Astrocyte of the cerebellum (primary cell): ENCODE data around the gene VPS54.

Experiments used
- DNase-seq: peaks from one replicate; pipeline ENCODE4 v3.0.0-alpha.2; 2011; ENCODE audit warnings: low read depth
- H3K4me3 ChIP-seq: 2 replicates; pipeline ENCODE4 v1.5.1; 2011; ENCODE audit warnings: mild to moderate bottlenecking, low read depth, low read length, moderate library complexity
- in situ Hi-C: cut with HindIII; loops from 2 replicates; pipeline ENCODE4 v1.10.0; 2017; ENCODE audit warnings: low sequenced_read_pairs
- TF ChIP-seq, protein P1 (sequence below): IDR thresholded peaks from 2 replicates; pipeline ENCODE4 v1.5.1; 2012; ENCODE audit warnings: low read length, low read depth, moderate library complexity, mild to moderate bottlenecking; ENCODE audit errors: missing control alignments

VPS54 gene

DNA sequence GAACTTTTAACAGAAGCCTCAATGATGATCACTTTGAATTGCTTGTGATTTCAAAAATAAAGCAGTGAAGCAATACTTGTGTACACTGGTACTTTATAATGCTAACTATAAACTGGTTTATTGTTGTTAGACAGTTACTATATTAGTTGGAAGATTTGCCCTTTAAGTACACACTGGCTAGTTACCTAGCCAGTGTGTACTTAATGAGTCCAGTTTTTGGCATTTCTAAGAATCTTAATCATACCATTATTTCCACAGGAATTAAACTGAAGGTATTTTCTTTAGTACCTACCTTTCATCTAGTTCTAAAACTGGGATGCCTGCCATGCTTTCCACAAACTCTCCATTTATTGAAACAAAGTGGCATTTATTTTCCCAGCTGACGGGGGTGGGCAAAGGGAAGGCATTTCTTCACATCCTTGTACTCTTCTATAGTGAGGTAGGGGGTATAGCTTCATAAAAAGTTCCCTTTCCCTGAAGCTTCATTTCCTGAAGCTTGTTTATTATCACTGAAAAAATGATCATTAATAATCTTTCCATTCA, 127.7 kb downstream of the VPS54 start:
- DNase-seq: no peak

DNA sequence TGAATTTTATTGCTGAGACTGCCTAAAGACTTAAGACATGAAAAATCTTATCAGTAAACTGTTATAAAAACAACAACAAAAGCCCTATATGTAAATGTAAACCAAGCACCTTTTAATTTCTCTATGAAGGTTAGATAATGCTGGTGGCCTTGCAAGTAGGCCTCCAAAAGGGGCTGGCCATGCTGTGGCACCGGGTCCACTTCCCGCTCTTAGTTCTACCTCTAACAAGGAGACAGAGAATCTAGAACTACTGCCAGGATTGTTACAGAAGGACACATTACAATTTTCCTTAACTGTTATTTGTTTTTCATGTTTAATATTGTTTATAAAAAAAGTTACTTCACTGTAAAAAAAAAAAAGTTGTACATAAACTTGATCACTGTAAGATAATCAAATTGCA, 128.6 kb downstream of the VPS54 start:
- in situ Hi-C loops: no loop called here
- H3K4me3 ChIP-seq: no peak overlapping the region
- TF ChIP-seq, protein P1, sequence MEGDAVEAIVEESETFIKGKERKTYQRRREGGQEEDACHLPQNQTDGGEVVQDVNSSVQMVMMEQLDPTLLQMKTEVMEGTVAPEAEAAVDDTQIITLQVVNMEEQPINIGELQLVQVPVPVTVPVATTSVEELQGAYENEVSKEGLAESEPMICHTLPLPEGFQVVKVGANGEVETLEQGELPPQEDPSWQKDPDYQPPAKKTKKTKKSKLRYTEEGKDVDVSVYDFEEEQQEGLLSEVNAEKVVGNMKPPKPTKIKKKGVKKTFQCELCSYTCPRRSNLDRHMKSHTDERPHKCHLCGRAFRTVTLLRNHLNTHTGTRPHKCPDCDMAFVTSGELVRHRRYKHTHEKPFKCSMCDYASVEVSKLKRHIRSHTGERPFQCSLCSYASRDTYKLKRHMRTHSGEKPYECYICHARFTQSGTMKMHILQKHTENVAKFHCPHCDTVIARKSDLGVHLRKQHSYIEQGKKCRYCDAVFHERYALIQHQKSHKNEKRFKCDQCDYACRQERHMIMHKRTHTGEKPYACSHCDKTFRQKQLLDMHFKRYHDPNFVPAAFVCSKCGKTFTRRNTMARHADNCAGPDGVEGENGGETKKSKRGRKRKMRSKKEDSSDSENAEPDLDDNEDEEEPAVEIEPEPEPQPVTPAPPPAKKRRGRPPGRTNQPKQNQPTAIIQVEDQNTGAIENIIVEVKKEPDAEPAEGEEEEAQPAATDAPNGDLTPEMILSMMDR: no peak
- DNase-seq: no peak

More for the DNA sequence above, 127.7 kb downstream of the VPS54 start:
- no peak overlapping the region for H3K4me3 ChIP-seq
- in situ Hi-C loops: no loop called here
- TF ChIP-seq, protein P1: no peak

DNA sequence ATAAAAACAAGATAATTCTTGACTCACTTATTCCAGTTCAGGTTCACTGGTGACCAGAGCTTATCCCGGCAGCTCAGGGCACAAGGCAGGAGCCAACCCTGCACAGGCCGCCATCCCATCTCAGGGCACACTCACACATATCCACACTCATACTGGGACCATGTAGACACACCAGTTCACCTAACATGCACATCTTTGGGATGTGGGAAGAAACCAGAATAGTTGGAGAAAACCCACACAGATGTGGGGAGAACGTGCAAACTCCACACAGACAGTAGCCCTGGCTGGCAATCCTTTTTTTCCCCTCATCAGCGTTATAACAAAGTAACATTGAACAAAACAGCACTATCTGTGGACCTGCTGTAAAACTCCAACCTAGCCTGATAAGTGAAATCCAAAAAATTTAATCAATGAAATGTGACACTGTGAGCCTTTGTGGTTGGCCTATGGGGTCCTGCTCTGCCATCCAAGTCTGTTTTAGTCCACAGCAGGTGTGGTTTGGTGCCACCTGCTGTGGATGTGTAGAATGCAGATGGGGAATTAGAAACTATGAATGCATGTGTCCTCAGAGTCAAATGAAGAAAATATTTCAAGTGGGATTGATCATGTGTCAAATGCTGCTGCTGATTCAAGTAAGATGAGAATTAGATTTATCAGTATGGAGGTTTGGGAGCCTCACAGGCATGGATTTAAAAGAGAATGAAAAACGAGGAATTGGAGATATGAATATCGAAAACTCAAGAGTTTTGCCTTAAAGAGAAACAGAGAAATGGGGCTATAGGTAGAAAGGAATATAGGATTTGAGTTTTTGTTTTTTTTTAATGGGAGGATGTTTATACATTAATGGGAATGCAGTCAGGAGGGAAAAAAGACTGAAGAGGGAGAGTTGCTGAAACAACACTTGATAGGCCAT, 130.5 kb downstream of the VPS54 start:
- in situ Hi-C loops: no loop called here

DNA sequence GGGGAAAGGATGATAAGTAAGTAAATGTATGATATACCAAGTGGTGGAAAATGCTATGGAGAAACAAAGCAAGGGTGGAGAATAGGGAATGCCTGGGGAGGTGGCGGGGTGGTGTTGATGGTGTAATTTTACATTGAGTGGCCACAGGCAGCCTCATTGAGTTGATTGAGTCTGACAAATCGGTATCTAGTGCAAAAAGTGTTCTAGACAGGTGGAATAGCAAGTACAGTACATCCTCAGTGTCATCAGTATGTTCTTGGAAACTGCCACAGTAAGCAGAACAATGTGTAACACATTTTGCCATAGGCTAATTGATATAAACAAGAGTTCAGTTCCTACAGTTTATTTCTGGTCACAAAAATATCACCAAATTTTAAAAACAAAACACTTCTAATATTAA, 131.2 kb downstream of the VPS54 start:
- no peak for DNase-seq
- H3K4me3 ChIP-seq: no peak overlapping the region
- in situ Hi-C loops: no loop called here
- TF ChIP-seq, protein P1: no peak

More for the DNA sequence above, 130.5 kb downstream of the VPS54 start:
- no peak overlapping the region for H3K4me3 ChIP-seq
- peak; percentile 31 for DNase-seq
- TF ChIP-seq, protein P1: peak; percentile 84

DNA sequence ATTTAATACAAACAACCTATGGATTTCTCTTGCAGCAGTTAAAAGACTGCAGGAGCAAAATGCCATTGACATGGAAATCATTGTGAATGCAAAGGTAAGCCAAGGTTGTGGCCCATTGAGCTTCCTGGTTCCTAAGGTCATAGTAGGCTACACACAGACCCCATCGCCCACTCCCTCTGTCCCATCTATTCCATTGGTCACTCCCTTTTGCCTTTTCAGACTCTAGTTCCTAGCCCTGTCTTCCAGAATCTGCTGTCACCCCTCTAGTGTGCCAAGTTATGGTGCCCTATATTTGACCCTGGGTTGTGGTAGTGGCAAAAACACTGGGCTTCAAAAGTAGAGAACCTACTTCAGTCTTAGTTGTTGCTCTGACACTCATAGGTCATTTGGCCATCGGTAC, 132.8 kb downstream of the VPS54 start:
- TF ChIP-seq, protein P1: no peak
- no peak overlapping the region for H3K4me3 ChIP-seq
- no peak for DNase-seq
- in situ Hi-C loops: no loop called here

DNA sequence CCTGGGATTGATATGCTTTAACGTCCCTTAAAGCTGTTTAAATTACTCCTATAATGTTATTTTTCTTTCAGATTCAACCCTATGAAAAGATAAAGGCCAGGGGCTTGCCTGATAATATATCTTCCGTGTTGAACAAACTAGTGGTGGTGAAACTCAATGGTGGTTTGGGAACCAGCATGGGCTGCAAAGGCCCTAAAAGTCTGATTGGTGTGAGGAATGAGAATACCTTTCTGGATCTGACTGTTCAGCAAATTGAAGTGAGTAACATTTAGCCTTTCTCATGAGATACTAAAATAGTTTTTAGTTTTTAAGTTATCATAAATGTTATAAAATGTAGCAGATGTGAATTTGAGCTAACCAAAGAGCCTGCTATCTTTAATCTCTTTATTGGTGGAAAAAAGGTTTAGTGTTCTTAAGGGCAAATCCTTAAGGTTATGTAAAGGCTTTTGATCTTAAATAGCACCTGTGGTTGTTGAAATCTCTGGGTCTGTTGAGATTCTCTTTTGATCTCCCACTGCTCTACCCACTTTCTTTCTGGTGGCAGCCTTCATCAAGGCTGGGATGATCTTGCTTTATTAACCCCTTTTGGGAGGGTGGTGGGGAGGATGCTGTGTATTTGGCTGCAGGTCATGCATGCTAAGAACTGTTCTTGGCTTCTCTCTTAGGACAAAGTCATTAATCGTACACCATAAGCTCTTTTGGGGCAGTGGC, 136.7 kb downstream of the VPS54 start:
- TF ChIP-seq, protein P1: no peak
- H3K4me3 ChIP-seq: no peak overlapping the region
- no peak for DNase-seq
- in situ Hi-C loops: no loop called here
